Raji (cell line): Measurements from ENCODE around the gene TNP1.

Experiments used
- POLR2A ChIP-seq: IDR thresholded peaks from 2 replicates; pipeline ENCODE4 v1.6.1; 2011; ENCODE audit warnings: low read depth, low read length, control low read depth; ENCODE audit not compliant: insufficient read depth

TNP1 gene

GRCh38 chr2:216827073-216827720 is 32.7 kb downstream of the TNP1 start:
- TF ChIP-seq POLR2A = no peak

GRCh38 chr2:216822470-216822869 is 37.4 kb downstream of the TNP1 start:
- TF ChIP-seq POLR2A = no peak

GRCh38 chr2:216820709-216821108 is 39.2 kb downstream of the TNP1 start:
- no peak for TF ChIP-seq POLR2A

GRCh38 chr2:216819766-216820165 is 40.1 kb downstream of the TNP1 start:
- no peak for TF ChIP-seq POLR2A

GRCh38 chr2:216819055-216819454 is 40.8 kb downstream of the TNP1 start:
- no peak for TF ChIP-seq POLR2A

GRCh38 chr2:216810399-216811160 is 49.3 kb downstream of the TNP1 start:
- no peak for TF ChIP-seq POLR2A
